ENCODE measurements around the gene FOSB.

Gene FOSB

DNA sequence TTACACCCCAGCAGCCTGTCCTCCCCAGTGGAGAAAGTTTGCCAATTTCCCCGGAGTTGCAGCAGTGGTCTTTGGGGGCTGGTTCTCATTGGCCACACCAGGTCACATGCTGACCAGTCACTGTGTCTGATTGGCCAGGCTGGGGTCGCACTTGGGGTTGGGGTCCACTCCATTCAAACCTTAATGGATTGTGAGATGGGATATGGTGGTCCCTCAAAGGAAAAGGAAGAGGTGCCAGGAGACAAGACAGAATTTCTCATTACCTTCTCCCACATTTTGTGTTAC is 33.9 kb downstream of the FOSB start:
- H3K27me3 ChIP-seq (ENCODE audit: insufficient read depth, low read length), result peaks cover 36% of the 10 kb centered on the region
- no peaks in the 10 kb centered on the region for H3K36me3 ChIP-seq (ENCODE audit: insufficient read depth, low read depth, low read length)
- no peak overlapping the region for H3K27ac ChIP-seq (ENCODE audit: low read length)
- no peak overlapping the region for H3K9ac ChIP-seq (ENCODE audit: low read depth, low read length)
- H3K4me1 ChIP-seq (ENCODE audit: insufficient read depth, low read length), result peaks cover 16% of the 10 kb centered on the region; the same call in 1 of the 2 replicates
- 0 out of 2 replicates have a peak overlapping the region, but pooled peaks have one; percentile 3 for H3K4me3 ChIP-seq (ENCODE audit: low read length)
- no peaks in the 10 kb centered on the region for H3K9me3 ChIP-seq (ENCODE audit: insufficient read depth, low read depth, low read length)

DNA sequence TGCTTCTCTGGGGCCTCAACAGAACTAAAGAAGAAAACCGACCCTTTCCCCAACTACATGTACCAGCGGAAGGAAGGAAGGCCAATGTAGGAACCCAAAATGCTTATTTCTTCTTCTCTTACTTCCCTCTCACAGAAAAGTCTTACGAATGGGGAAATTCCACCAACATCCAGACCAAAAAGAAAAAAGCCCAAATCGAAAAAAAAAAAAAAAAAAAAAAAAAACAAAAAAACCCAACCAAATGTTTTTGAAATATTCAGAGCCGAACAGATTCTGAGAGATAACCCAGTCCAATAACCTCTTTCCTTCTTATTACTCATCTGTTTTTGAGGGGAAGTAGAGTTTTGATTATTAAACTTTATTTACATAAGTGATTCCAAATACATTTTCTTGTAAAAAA is 34.3 kb downstream of the FOSB start:
- peaks cover 16% of the 10 kb centered on the region; the same call in 1 of the 2 replicates for H3K4me1 ChIP-seq (ENCODE audit: insufficient read depth, low read length)

DNA sequence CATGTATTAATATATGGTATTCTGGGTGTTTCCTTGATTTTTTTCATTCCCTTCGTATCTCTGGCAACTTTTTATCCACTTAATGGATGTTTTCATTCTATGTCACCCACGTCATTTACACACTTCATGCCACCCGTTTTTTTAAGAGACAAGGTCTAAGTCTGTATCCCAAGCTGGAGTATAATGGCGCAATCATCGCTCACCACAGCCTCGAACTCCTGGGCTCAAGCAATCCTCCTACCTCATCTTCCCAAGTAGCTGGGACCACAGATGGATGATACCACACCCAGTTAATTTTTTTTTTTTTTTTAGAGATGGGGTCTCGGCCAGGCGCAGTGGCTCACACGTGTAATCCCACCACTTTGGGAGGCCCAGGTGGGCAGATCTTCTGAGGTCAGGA is 36.1 kb downstream of the FOSB start:
- no peak overlapping the region for H3K4me3 ChIP-seq (ENCODE audit: low read length)
- H3K27ac ChIP-seq (ENCODE audit: low read length), result no peak overlapping the region
- H3K9ac ChIP-seq (ENCODE audit: low read depth, low read length), result no peak overlapping the region
- H3K36me3 ChIP-seq (ENCODE audit: insufficient read depth, low read depth, low read length), result no peaks in the 10 kb centered on the region
- H3K27me3 ChIP-seq (ENCODE audit: insufficient read depth, low read length), result peaks cover 19% of the 10 kb centered on the region
- no peaks in the 10 kb centered on the region for H3K9me3 ChIP-seq (ENCODE audit: insufficient read depth, low read depth, low read length)
- peaks cover 12% of the 10 kb centered on the region; the same call in 1 of the 2 replicates for H3K4me1 ChIP-seq (ENCODE audit: insufficient read depth, low read length)

More for the DNA sequence above, 34.3 kb downstream of the FOSB start:
- Histone ChIP-seq H3K27me3 (ENCODE audit: insufficient read depth, low read length) (peaks cover 35% of the 10 kb centered on the region), H3K27ac (ENCODE audit: low read length) (no peak overlapping the region), H3K36me3 (ENCODE audit: insufficient read depth, low read depth, low read length) (no peaks in the 10 kb centered on the region), H3K4me3 (ENCODE audit: low read length) (no peak overlapping the region), H3K9me3 (ENCODE audit: insufficient read depth, low read depth, low read length) (no peaks in the 10 kb centered on the region), H3K9ac (ENCODE audit: low read depth, low read length) (no peak overlapping the region)

DNA sequence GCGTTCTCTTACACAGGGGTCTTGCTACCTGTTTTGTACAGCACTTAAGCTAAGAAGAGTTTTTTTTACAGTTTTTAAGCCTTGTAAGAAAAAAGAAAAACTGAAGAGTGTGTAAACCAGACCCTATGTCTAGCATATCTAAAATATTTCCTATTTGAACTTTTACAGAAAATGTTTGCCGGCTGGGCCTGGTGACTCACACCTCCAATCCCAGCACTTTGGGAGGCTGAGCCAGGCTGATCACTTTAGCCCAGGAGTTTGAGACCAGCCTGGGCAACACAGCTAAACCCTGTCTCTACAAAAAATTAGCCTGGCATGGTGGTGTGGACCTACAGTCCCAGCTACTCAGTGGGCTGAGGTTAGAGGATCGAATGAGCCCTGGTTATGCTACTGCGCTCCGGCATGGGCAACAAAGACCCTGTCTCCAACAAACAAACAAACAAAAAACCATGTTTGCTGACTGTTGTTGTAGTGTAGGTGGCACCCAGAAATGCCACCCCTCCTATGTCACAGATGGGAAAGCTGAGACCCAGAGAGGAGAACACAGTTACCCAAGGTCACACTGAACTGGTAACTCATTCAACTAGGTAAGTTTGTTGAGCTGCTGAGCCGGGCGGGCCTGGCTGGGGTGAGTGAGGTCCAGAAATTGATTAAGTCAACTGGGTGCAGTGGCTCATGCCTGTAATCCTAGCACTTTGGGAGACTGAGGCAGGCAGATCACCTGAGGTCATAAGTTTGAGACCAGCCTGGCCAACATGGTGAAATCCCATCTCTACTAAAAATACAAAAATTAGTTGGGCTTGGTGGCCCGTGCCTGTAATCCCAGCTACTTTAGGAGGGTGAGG is 37.6 kb downstream of the FOSB start:
- H3K36me3 ChIP-seq (ENCODE audit: insufficient read depth, low read depth, low read length), result no peaks in the 10 kb centered on the region
- no peak overlapping the region for H3K27ac ChIP-seq (ENCODE audit: low read length)
- peaks cover 19% of the 10 kb centered on the region for H3K4me1 ChIP-seq (ENCODE audit: insufficient read depth, low read length)
- H3K9me3 ChIP-seq (ENCODE audit: insufficient read depth, low read depth, low read length), result no peaks in the 10 kb centered on the region
- no peak overlapping the region for H3K9ac ChIP-seq (ENCODE audit: low read depth, low read length)
- peaks cover 4% of the 10 kb centered on the region; the same call in 1 of the 2 replicates for H3K27me3 ChIP-seq (ENCODE audit: insufficient read depth, low read length)
- no peak overlapping the region for H3K4me3 ChIP-seq (ENCODE audit: low read length)

DNA sequence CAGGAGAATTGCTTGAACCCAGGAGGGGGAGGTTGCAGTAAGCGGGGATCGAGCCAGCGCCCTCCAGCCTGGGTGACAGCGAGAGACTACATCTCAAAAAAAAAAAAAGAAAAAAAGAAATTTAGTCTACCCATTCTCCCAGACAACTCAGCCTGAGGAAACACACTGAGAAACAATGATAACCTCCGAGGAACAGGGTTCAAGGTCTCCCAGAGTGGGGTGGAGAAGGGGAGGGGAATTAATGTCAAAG is 38.1 kb downstream of the FOSB start:
- Histone ChIP-seq H3K27ac (ENCODE audit: low read length) (no peak overlapping the region), H3K9me3 (ENCODE audit: insufficient read depth, low read depth, low read length) (no peaks in the 10 kb centered on the region), H3K36me3 (ENCODE audit: insufficient read depth, low read depth, low read length) (peaks cover 2% of the 10 kb centered on the region; the same call in 1 of the 2 replicates), H3K4me3 (ENCODE audit: low read length) (peak overlapping the region; percentile 99), H3K9ac (ENCODE audit: low read depth, low read length) (peak overlapping the region; percentile 22; the same call in 1 of the 2 replicates), H3K27me3 (ENCODE audit: insufficient read depth, low read length) (0 out of 2 replicates have a peak, but pooled peaks cover 2% of the 10 kb centered on the region), H3K4me1 (ENCODE audit: insufficient read depth, low read length) (peaks cover 18% of the 10 kb centered on the region)

DNA sequence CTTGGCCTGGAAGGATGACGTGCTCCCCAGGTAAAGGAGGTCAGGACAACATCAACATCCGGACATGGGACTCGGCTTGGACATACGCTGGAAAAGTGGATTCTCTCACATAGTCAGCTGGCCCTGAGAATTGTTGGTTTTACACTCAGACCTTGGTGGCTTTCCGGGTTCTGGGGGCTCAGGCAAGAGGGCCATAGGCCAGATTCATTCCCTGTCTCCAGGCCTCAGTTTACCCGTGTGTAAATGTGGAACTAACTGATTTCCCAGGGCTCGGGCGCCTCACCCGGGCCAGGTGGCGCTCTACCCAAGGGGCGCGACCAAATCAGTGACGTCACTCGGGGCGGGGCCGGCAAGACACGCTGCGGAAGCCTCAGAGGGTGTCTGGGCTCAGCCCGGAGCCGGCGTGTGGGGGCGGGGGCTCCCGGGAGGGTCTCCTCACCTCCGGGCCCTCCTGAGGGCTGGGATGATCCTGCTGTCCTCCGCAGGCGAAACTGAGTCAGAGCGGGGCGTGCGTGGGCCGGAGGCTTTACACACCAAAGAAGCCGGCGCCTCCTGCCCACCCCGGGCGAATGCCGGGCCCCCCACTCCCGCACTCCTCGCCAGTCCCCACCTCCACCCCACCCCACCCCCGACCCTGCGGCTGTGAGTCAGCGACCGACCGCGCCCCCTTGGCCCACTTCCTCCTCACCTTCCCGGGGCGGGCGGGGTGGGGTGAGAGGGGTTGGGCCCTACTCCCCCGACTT is 38.6 kb downstream of the FOSB start:
- H3K27me3 ChIP-seq (ENCODE audit: insufficient read depth, low read length), result no peaks in the 10 kb centered on the region
- H3K4me3 ChIP-seq (ENCODE audit: low read length), result peak overlapping the region; percentile 99
- peak overlapping the region; percentile 96 for H3K9ac ChIP-seq (ENCODE audit: low read depth, low read length)
- H3K27ac ChIP-seq (ENCODE audit: low read length), result peak overlapping the region; percentile 86
- H3K36me3 ChIP-seq (ENCODE audit: insufficient read depth, low read depth, low read length), result peaks cover 6% of the 10 kb centered on the region; the same call in 1 of the 2 replicates
- peaks cover 16% of the 10 kb centered on the region for H3K4me1 ChIP-seq (ENCODE audit: insufficient read depth, low read length)
- H3K9me3 ChIP-seq (ENCODE audit: insufficient read depth, low read depth, low read length), result no peaks in the 10 kb centered on the region

DNA sequence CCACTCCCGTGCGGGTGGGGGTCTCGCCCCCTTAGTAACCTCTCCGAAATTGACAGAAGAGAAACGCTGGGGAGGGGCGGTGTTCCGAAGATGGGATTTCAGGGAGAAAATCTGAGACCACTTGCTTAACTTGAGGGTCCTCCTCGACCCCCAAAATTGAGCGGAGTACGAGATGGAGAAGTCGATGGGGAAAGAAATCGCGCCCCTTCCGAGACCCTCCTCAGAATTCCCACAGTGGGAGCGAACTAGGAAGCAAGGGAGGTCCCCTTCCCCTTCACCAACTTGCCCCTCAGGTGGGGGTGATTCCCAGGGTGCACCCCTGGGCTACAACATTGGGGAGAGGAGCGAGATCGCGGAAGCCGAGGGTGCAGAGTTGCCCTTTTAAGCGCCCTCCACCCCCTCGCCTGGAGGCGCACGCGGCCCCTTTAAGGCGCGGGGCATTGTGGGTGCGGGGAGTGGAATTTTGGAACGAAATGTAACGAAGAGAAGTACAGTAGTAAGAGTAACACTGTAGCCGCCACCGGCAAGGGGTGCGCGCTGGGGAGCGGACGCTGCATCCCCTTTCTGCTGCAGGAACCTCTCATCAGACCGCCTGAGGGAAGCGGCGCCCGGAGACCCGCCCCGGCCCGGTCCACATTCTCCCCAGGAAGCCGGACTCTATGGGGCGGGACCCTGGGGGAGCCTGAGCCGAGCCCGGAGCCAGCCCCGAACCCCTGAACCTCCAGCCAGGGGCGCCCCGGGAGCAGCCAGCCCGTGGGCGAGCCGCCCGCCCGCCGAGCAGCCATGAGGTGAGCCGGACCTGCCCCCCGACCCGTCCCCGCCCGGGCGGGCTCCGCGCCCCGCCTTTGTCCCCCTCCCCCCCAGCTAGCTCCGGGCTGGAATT is 39.4 kb downstream of the FOSB start, which contains the start of gene VASP:
TSS of gene VASP (plus strand) at position 491 of the 883 bp plus-strand sequence. CDS start at position 784, 293 bp downstream.
- H3K36me3 ChIP-seq (ENCODE audit: insufficient read depth, low read depth, low read length), result peaks cover 6% of the 10 kb centered on the region; the same call in 1 of the 2 replicates
- peak within 1 kb of the TSS; percentile 96 for H3K9ac ChIP-seq (ENCODE audit: low read depth, low read length)
- peak within 1 kb of the TSS; percentile 99 for H3K4me3 ChIP-seq (ENCODE audit: low read length)
- peaks cover 10% of the 10 kb centered on the region for H3K4me1 ChIP-seq (ENCODE audit: insufficient read depth, low read length)
- peak within 1 kb of the TSS; percentile 98 for H3K27ac ChIP-seq (ENCODE audit: low read length)
- H3K9me3 ChIP-seq (ENCODE audit: insufficient read depth, low read depth, low read length), result no peaks in the 10 kb centered on the region
- no peaks in the 10 kb centered on the region for H3K27me3 ChIP-seq (ENCODE audit: insufficient read depth, low read length)

DNA sequence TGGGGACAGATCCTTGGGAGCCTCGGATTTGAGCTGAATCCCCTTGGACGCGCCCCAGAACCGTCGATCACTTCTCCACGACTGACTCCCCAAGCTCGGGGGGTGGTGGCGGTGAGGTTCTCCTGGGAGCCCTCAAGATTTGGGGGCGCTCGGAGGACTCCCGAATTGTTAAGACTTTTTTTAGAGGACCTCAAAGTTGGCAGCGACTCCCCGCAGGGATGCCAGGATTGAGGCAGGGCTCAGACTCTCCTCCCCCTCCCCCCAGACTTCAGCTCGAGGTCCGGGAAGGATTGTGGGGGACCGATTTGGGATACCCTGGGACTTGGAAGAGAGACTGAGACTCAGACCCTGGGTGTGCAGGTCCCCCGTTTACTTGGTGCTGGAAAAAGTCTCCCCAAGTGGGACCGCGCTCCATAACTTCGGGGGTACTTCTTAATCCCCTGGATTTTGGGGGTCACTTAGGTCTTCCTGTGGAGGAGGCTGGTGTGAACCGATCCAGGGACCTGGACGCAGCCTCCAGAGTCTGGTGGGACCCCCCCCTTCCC is 40.1 kb downstream of the FOSB start:
- peaks cover 10% of the 10 kb centered on the region for H3K4me1 ChIP-seq (ENCODE audit: insufficient read depth, low read length)
- peak overlapping the region; percentile 98 for H3K27ac ChIP-seq (ENCODE audit: low read length)

DNA sequence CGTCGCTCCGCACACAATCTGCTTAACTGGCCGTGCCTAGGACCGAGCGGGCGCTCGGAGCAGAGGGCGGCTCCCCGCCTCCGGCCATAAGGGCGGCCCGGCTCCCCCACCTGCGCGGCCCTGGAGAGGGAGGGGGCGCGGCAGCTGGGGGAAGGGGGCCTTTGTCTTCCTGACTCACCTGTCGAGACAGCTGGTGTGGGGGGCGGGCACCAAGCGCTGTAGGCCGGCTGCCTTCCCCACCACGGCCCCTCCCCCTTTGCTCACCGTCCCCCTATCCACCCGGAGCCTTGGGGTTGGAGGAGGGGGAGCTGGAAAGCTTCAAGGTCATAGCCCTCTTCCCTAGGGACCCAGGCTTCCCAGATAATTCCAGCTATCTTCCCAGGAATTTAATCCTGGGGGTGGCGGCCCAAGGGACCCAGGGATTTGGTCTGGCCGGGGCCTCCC is 40.6 kb downstream of the FOSB start:
- Histone ChIP-seq H3K9me3 (ENCODE audit: insufficient read depth, low read depth, low read length) (no peaks in the 10 kb centered on the region), H3K27me3 (ENCODE audit: insufficient read depth, low read length) (no peaks in the 10 kb centered on the region), H3K36me3 (ENCODE audit: insufficient read depth, low read depth, low read length) (peaks cover 6% of the 10 kb centered on the region; the same call in 1 of the 2 replicates), H3K4me3 (ENCODE audit: low read length) (peak overlapping the region; percentile 99), H3K27ac (ENCODE audit: low read length) (peak overlapping the region; percentile 98), H3K9ac (ENCODE audit: low read depth, low read length) (peak overlapping the region; percentile 96), H3K4me1 (ENCODE audit: insufficient read depth, low read length) (peaks cover 10% of the 10 kb centered on the region)

More for the DNA sequence above, 40.1 kb downstream of the FOSB start:
- H3K9me3 ChIP-seq (ENCODE audit: insufficient read depth, low read depth, low read length), result no peaks in the 10 kb centered on the region
- no peaks in the 10 kb centered on the region for H3K27me3 ChIP-seq (ENCODE audit: insufficient read depth, low read length)
- peak overlapping the region; percentile 99 for H3K4me3 ChIP-seq (ENCODE audit: low read length)
- H3K36me3 ChIP-seq (ENCODE audit: insufficient read depth, low read depth, low read length), result peaks cover 6% of the 10 kb centered on the region; the same call in 1 of the 2 replicates
- H3K9ac ChIP-seq (ENCODE audit: low read depth, low read length), result peak overlapping the region; percentile 96

DNA sequence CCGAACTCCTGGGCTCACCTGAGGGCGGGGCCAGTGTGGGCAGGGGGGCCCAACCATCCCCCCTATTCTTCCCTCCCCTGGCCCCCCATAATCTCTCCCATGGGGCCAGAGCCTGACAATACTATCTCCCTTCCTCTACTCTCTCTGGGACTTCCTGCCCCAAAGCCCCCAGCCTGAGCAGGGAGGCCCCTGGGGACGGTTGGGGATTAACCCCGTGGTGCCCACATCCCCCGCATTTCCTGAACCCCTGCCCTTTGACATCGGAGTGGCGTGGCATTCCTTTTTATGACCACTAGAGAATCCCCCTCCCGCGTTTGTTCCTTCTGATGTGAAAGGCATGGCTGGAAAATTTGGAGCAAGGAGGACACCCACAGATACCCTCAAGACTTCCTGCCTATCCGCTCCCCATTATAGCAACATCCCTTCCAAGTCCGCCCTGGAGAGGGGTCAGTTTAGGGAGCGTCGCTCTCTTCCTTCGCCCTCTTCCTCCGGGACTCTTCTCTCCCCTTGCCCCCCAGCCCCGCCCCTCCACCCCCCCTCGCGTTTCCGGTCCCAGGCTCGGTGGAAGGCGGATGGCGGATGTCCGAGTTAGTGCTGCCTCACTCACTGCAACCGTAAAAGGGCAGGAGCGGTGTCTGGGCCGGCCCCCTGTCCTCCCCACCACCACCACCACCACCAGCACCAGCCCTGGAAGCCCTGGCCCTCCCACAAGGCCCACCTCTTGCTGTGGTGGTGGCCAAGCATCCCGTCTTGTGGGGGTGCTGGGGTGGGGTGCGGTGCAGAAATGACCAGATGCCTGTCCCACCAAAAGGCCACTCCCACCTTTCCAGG is 41.3 kb downstream of the FOSB start:
- peaks cover 10% of the 10 kb centered on the region for H3K4me1 ChIP-seq (ENCODE audit: insufficient read depth, low read length)
- peaks cover 6% of the 10 kb centered on the region; the same call in 1 of the 2 replicates for H3K36me3 ChIP-seq (ENCODE audit: insufficient read depth, low read depth, low read length)
- peak overlapping the region; percentile 99 for H3K4me3 ChIP-seq (ENCODE audit: low read length)
- H3K9ac ChIP-seq (ENCODE audit: low read depth, low read length), result peak overlapping the region; percentile 96; the same call in 1 of the 2 replicates
- no peaks in the 10 kb centered on the region for H3K27me3 ChIP-seq (ENCODE audit: insufficient read depth, low read length)
- peak overlapping the region; percentile 98 for H3K27ac ChIP-seq (ENCODE audit: low read length)
- H3K9me3 ChIP-seq (ENCODE audit: insufficient read depth, low read depth, low read length), result no peaks in the 10 kb centered on the region
